NK-92 (cell line): Measurements from ENCODE around the gene STRN3.

Source experiments
- DNase-seq: peaks from one replicate; lab custom pipeline; 2025; ENCODE audit not compliant: unreplicated experiment; lab: John Stamatoyannopoulos, UW

STRN3 gene

GRCh38 chr14:31038521-31039166 lies 12.5 kb upstream of the STRN3 start:
- DNase-seq = no peak

GRCh38 chr14:31037709-31038221 lies 11.6 kb upstream of the STRN3 start:
- DNase-seq = no peak

GRCh38 chr14:31036552-31036951 lies 10.4 kb upstream of the STRN3 start:
- DNase-seq = no peak

GRCh38 chr14:31030469-31030868 lies 4.3 kb upstream of the STRN3 start:
- DNase-seq = no peak

- no peak for DNase-seq
Observed at GRCh38 chr14:31029016-31029970, 3.1 kb upstream of the STRN3 start.

GRCh38 chr14:31027847-31028246 lies 1.7 kb upstream of the STRN3 start:
- DNase-seq = no peak

- peak; percentile 21 for DNase-seq
Observed at GRCh38 chr14:31026450-31027235, 464 bp upstream of the STRN3 start.

GRCh38 chr14:31025367-31026076 lies 657 bp downstream of the STRN3 start, which contains the start of gene AP4S1:
Gene AP4S1 (plus strand): TSS chr14:31025649. CDS start chr14:31066197, 40,548 bp downstream.
- no peak for DNase-seq

- DNase-seq = no peak
Observed at GRCh38 chr14:31024577-31025366, 1.4 kb downstream of the STRN3 start.

GRCh38 chr14:31024010-31024480 lies 2.1 kb downstream of the STRN3 start:
- DNase-seq = no peak

GRCh38 chr14:31022386-31022785 lies 3.8 kb downstream of the STRN3 start:
- no peak for DNase-seq

GRCh38 chr14:31021576-31021949 lies 4.6 kb downstream of the STRN3 start:
- DNase-seq = no peak

GRCh38 chr14:31020834-31021575 lies 5.2 kb downstream of the STRN3 start:
- no peak for DNase-seq

GRCh38 chr14:31018057-31018645 lies 8.0 kb downstream of the STRN3 start:
- no peak for DNase-seq

GRCh38 chr14:31013841-31014240 lies 12.3 kb downstream of the STRN3 start:
- DNase-seq = no peak

GRCh38 chr14:31010935-31011334 lies 15.2 kb downstream of the STRN3 start:
- no peak for DNase-seq

- DNase-seq = no peak
Observed at GRCh38 chr14:31009836-31010574, 16.2 kb downstream of the STRN3 start.

- DNase-seq = no peak
Observed at GRCh38 chr14:31006703-31007102, 19.5 kb downstream of the STRN3 start.
